ENCODE results near the gene VTI1A. TPM values are rescaled to one million over a fixed set of nuclear protein-coding genes. Genes with fewer than 3 reads are reported as not detected.

The VTI1A gene
- total RNA-seq, 1 donor from 2014 or later, result 34.2 TPM

GRCh38 chr10:112622786-112623185 is 175.8 kb downstream of the VTI1A start:
- Mint-ChIP-seq H3K9me3 (no peaks in the 10 kb centered on the region), H3K36me3 (ENCODE audit: low read depth) (peaks cover 2% of the 10 kb centered on the region), H3K27ac (ENCODE audit: unreplicated experiment) (no peak overlapping the region), H3K4me3 (no peak overlapping the region), H3K27me3 (ENCODE audit: low read depth) (no peaks in the 10 kb centered on the region), H3K4me1 (peaks cover 9% of the 10 kb centered on the region)
- no peak for DNase-seq (ENCODE audit: low read depth, low spot score)
- TF ChIP-seq CTCF (conservative IDR thresholded peaks at IDR 0.05), result no peak

GRCh38 chr10:112624546-112625048 is 177.6 kb downstream of the VTI1A start:
- no peak overlapping the region for H3K27ac Mint-ChIP-seq (ENCODE audit: unreplicated experiment)
- H3K9me3 Mint-ChIP-seq, result no peaks in the 10 kb centered on the region
- no peak for DNase-seq (ENCODE audit: low read depth, low spot score)
- peaks cover 17% of the 10 kb centered on the region for H3K4me1 Mint-ChIP-seq
- TF ChIP-seq CTCF (conservative IDR thresholded peaks at IDR 0.05), result no peak
- no peak overlapping the region for H3K4me3 Mint-ChIP-seq
- peaks cover 2% of the 10 kb centered on the region for H3K36me3 Mint-ChIP-seq (ENCODE audit: low read depth)
- H3K27me3 Mint-ChIP-seq (ENCODE audit: low read depth), result no peaks in the 10 kb centered on the region

GRCh38 chr10:112628951-112629609 is 182.1 kb downstream of the VTI1A start:
- Mint-ChIP-seq H3K4me3 (no peak overlapping the region), H3K27ac (ENCODE audit: unreplicated experiment) (no peak overlapping the region), H3K9me3 (no peaks in the 10 kb centered on the region), H3K27me3 (ENCODE audit: low read depth) (no peaks in the 10 kb centered on the region), H3K4me1 (peaks cover 40% of the 10 kb centered on the region), H3K36me3 (ENCODE audit: low read depth) (no peaks in the 10 kb centered on the region)
- TF ChIP-seq CTCF (conservative IDR thresholded peaks at IDR 0.05), result no peak
- DNase-seq (ENCODE audit: low read depth, low spot score), result no peak

- peaks cover 58% of the 10 kb centered on the region for H3K4me1 Mint-ChIP-seq
- H3K4me3 Mint-ChIP-seq, result no peak overlapping the region
- no peaks in the 10 kb centered on the region for H3K9me3 Mint-ChIP-seq
- DNase-seq (ENCODE audit: low read depth, low spot score), result no peak
- no peaks in the 10 kb centered on the region for H3K36me3 Mint-ChIP-seq (ENCODE audit: low read depth)
- peak; percentile 34 for TF ChIP-seq CTCF (conservative IDR thresholded peaks at IDR 0.05)
- peak overlapping the region; percentile 79 for H3K27ac Mint-ChIP-seq (ENCODE audit: unreplicated experiment)
- no peaks in the 10 kb centered on the region for H3K27me3 Mint-ChIP-seq (ENCODE audit: low read depth)
Measured at GRCh38 chr10:112631501-112632400, 184.7 kb downstream of the VTI1A start.

- Mint-ChIP-seq H3K36me3 (ENCODE audit: low read depth) (no peaks in the 10 kb centered on the region), H3K4me1 (peaks cover 62% of the 10 kb centered on the region), H3K27ac (ENCODE audit: unreplicated experiment) (peak overlapping the region; percentile 21), H3K4me3 (no peak overlapping the region), H3K9me3 (no peaks in the 10 kb centered on the region), H3K27me3 (ENCODE audit: low read depth) (no peaks in the 10 kb centered on the region)
- no peak for DNase-seq (ENCODE audit: low read depth, low spot score)
- TF ChIP-seq CTCF (conservative IDR thresholded peaks at IDR 0.05), result no peak
Measured at GRCh38 chr10:112634096-112634830, 187.2 kb downstream of the VTI1A start.

Data from neural crest cell (in vitro differentiated cells).